HG02981 (cell line): ENCODE results near the gene IREB2.

Experiments used
- ATAC-seq: cut with Tn5 transposase; IDR thresholded peaks from one replicate; pipeline ENCODE4 v1.9.1; 2021; ENCODE audit warnings: mild to moderate bottlenecking, moderate library complexity; ENCODE audit not compliant: unreplicated experiment

The IREB2 gene

GRCh38 chr15:78405336-78405924, 32.6 kb upstream of the IREB2 start:
- no peak for ATAC-seq

DNA sequence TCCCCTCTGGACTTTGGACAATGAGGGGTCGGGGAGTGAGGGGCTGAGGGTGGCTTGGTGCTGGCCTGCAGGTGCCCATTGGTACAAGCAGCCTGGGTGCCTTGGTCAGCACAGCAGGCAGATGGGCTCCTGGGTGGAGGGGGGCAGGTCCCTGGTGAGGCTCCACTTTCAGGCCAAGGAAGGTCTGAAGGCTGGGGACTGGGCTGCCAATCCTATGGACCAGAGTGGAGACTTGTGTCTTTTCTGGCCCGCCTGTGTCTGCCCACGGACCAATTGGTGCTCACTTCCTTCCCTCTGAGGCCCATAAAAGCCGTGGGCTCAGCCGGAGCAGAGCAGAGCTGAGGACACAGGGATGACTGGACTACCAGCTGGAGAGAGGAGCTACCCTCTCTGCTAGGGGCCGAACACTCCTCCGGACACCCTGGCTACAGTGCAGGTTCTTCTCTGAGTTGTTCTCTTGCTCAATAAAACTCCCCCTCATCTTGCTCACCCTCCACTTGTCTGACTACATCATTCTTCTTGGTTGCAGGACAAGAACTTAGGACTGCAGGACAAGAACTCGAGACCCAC, 31.9 kb upstream of the IREB2 start:
- ATAC-seq = no peak

- ATAC-seq = no peak
These were observed 30.2 kb upstream of the IREB2 start for GRCh38 chr15:78407608-78408354.

- ATAC-seq = no peak
These were observed 29.7 kb upstream of the IREB2 start for GRCh38 chr15:78408355-78408640.

GRCh38 chr15:78408961-78409360, 29.1 kb upstream of the IREB2 start:
- ATAC-seq = no peak

DNA sequence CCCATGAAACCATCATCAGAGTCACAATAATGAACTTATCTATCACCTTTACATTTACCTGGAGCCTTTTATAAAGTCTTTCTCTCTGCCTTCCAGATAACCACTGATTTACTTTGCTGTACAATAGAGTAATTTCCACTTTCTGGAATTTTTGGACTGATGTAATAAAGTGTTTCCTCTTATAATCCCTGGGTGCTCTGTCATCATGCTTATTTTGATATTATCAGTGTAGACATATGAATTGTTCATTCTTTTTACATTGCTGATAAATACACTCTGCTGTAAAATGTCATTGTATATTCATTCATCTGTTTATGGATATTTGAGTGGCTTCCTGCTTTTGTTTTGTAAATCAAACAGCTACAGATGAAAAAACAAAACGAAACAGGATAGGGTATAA, 27.0 kb upstream of the IREB2 start:
- no peak for ATAC-seq

- no peak for ATAC-seq
These were observed 23.3 kb upstream of the IREB2 start for GRCh38 chr15:78414621-78415250.

- no peak for ATAC-seq
These were observed 22.7 kb upstream of the IREB2 start for GRCh38 chr15:78415284-78415683.

- no peak for ATAC-seq
These were observed 20.0 kb upstream of the IREB2 start for GRCh38 chr15:78417754-78418630.

DNA sequence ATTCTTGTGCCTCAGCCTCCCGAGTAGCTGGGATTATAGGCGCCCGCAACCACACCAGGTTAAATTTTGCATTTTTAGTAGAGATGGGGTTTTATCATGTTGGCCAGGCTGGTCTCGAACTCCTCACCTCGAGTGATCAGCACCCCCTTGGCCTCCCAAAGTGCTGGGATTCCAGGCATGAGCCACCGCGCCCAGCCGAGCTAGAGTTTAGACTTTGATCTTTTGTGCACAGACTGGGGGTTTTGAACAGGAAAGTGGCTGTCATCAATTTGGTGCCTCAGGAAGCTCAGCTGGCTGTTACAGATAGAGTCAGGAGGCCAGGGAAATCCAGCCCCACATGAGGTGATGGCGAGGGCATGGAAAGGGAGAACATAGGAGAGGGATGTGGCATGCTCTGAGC, 19.3 kb upstream of the IREB2 start:
- no peak for ATAC-seq

DNA sequence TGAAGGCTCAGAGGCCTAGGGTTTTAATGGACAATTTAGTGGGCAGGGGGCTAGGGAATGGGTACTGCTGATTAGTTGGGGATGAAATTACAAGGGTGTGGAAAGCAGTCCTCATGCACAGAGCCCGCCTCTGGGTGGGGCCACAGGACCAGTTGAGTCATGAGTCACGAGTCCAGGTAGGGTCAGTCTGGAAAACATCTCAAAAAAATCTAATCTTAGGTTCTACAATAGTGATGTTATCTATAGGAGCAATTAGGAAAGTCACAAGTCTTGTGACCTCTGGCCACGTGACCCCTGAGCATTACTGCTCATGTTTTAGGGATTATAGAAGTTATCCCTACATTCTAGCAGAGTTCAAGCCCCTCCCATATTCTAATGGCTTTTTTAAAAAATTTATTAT, 18.6 kb upstream of the IREB2 start:
- no peak for ATAC-seq

- ATAC-seq = no peak
These were observed 17.8 kb upstream of the IREB2 start for GRCh38 chr15:78420220-78420619.

- no peak for ATAC-seq
These were observed 17.2 kb upstream of the IREB2 start for GRCh38 chr15:78420766-78421165.

- no peak for ATAC-seq
These were observed 16.6 kb upstream of the IREB2 start for GRCh38 chr15:78421238-78421965.

DNA sequence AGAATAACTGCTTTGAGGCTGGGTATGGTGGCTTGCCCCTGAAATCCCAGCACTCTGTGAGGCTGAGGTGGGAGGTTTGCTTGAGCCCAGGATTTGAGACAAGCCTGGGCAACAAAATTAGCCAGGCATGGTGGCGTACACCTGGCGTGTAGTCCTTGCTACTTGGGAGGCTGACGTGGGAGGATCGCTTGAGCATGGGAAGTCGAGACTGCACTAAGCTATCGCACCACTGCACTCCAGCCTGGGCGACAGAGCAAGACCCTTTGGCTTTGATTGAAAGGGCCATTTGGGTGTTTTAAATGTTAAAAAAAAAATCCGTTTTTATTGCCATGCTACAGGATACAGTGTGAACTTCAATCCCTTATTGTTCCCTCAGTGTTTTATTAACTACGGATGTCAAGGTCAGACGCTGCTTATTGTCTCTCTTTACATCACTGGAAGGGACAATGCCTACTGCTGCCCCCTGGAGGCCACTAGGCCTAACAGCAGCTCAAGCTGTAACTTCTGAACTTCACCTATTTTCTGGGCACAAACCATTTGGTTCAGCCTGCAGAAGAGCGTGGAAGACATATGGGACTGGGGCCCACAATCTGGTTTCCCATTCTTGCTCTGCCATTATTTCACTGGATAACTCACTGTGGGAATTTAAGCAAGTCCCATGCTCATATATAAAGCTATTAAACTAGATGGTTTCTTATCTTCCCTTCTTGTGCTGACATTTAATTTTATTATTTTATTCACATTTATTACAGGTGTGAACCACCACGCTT, 15.3 kb upstream of the IREB2 start:
- ATAC-seq = no peak

DNA sequence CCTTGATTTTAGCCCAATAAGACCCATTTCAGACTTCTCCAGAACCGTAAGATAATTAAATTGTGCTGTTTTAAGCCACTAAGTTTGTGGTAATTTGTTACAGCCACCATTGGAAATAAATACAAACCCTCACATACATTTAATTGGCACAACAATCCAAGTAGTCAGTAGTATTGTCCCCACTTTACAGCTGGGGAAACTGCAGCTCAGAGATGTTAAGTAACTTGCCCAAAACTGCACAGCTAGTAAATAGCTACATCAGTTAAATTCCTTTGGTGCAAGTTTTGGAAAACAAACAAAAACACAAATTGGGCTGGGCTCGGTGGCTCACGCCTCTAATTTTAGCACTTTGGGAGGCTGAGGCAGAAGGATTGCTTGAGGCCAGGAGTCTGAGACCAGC, 13.3 kb upstream of the IREB2 start:
- no peak for ATAC-seq

GRCh38 chr15:78425643-78426042, 12.4 kb upstream of the IREB2 start:
- no peak for ATAC-seq

DNA sequence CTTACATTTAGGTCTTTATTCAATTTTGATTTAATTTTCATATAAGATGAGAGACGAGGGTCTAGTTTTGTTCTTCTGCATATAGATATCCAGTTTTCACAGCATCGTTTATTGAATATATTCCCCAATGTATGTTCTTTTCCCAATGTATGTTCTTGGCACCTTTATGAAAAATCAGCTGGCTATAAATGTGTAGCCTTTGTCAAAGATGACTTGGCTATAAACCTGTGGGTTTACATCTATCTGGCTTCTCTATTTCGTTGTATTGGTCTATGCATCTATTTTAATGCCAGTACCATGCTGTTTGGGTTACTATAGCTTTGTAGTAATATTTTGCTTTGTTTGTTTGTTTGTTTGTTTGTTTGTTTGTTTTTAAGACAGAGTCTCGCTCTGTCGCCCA, 11.7 kb upstream of the IREB2 start:
- ATAC-seq = no peak

GRCh38 chr15:78427953-78428352, 10.1 kb upstream of the IREB2 start:
- no peak for ATAC-seq

GRCh38 chr15:78429477-78429876, 8.5 kb upstream of the IREB2 start:
- no peak for ATAC-seq
